GM21390 (cell line): ENCODE measurements around the gene ALDH1A1.
"Not testable (repeated sequence)": the region's sequence is repeated elsewhere in the genome, so short reads cannot be mapped to it uniquely, and the experiment has no call there.

Source experiments
- ATAC-seq: cut with Tn5 transposase; IDR thresholded peaks from one replicate; pipeline ENCODE4 v1.9.1; 2021; ENCODE audit not compliant: unreplicated experiment

ALDH1A1 gene

DNA sequence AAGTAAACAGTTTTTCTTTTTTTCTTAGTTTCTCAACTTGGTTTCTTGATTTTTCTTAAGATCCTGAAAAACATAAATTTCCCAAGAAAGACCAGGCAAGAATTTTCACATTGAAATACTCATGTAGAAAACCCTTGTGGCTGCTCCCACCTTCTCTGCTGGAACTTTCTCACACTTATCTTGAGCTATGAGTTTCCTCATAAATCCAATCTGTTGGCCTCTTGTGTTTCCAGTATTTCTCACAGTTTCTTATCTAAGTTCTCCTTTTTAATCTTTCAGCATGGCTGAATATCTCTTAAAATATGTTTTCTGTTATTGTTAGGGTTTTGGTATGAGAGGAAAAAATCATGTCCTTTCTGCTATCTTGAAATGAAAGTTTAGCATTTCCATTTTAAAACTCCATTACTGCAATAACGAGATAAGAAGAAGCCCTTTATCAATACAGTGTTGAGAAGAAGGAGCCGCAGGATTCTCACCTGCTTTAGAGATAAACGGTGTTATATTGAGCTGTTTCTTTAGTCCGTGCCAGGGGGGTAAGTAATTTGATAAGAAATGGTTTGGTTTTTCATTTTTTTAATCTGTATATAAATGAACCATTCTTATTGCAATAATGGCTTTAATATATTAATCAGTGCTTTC is 89.3 kb downstream of the ALDH1A1 start:
- no peak for ATAC-seq

DNA sequence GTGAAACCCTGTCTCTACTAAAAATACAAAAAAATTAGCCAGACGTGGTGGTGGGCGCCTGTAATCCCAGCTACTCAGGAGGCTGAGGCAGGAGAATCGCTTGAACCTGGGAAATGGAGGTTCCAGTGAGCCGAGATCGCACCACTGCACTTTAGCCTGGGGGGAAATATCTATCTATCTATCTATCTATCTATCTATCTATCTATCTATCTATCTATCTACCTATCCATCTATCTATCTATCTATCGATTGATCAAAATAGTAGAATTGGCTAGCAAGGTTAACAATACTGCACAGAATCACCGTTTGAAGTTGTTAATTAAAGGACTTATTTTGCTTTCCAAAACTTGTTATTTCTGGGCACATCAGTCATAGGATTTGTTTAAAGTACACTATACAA is 90.1 kb downstream of the ALDH1A1 start:
- not testable (repeated sequence) for ATAC-seq

DNA sequence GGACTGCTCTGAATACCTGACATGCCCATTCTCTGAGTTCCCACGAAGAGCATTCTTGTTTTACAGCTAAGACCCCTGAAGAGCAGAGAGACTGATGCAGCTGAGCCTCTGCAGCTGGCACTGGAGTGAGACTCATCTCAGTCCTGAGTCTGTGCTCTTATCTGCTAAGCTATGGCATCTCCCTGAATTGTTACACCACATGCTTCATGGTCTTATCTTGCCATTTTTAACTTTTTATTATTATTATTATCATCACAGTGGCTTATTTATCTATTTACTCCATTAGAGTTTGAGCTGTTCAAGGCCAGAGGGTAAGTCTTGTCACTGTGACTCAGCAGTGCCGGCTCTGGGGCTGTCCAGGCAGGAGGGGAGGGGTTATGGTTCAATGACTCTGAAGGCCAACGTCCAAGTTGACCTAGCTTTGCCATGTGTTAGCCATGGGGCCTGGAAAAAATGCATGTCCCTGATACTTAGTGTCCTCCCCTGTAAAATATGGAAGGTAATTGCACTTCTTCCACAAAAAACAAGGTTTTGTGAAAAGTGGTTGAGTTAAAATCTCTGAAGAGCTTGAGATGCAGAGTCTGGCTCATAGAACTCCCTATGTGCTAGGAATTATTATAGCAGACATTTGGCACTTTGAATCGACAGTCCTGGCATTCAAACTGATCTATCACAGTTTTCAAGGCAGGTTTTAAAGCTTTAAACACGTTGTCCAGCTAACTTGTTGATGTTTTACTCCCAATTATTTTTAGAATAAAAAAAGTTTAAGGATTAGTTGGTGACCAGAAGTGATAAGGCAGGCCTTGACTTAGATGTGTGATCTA is 94.6 kb downstream of the ALDH1A1 start:
- ATAC-seq, result no peak

- ATAC-seq, result no peak
These were observed 95.2 kb downstream of the ALDH1A1 start for GRCh38 chr9:72857624-72857996.

GRCh38 chr9:72856972-72857623 is 95.8 kb downstream of the ALDH1A1 start:
- peak; percentile 50 for ATAC-seq

DNA sequence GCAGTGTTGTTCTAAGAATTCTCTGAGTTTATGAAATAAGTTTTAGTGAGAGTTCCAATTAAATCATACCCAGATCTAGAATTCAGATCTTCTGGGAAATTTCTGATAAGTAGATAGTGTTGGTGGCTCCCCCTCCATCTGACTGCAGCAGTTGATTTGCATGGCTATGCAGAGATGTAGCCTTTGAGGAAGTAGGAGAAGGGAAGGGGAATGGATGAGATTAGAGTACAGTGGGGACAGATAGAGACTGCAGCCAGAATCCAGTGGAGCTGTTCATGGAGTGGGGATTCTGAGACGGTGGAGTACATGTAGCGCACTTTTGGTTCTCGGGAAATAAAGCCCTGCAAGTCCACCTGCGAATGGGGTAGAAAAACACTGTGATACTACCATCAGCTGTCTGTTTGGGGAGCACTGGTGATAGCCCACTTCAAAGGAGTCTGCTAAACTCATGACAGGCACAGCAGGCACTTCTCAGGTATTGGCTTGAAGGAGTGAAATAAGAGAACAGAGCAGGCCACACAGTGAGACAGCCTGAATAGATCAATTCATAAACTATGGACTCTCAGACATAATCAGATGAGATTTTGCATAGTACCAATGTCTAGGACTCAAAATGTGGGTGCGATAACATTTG is 96.8 kb downstream of the ALDH1A1 start:
- no peak for ATAC-seq

GRCh38 chr9:72855321-72855720 is 97.5 kb downstream of the ALDH1A1 start:
- no peak for ATAC-seq
